H1 (cell line): ENCODE measurements around the gene LGALS1. TPM values are rescaled to one million over a fixed set of nuclear protein-coding genes. Genes with fewer than 3 reads are reported as not detected.

Experiments used
- HDAC2 ChIP-seq, 2 experiments: fragments of 300-600 bp in 1 of 2; sonication (generic) in 1 of 2; IDR thresholded peaks; 2 replicates each; pipeline ENCODE4 v1.6.1; 2011 to 2012; ENCODE audit warnings: low read depth in 2 of 2, low read length in 2 of 2, mild to moderate bottlenecking in 2 of 2, moderate library complexity in 2 of 2, borderline replicate concordance in 1 of 2, inconsistent platforms in 1 of 2
- MAFK ChIP-seq: IDR thresholded peaks from 2 replicates; pipeline ENCODE4 v1.6.1; 2012; ENCODE audit warnings: low read depth, mild to moderate bottlenecking, improper control_type of control experiment, low read length
- TAF1 ChIP-seq: IDR thresholded peaks from 2 replicates; pipeline ENCODE4 v1.6.1; 2011; ENCODE audit warnings: mild to moderate bottlenecking, low read depth, low read length
- TEAD4 ChIP-seq: IDR thresholded peaks from 2 replicates; pipeline ENCODE4 v1.6.1; 2012; ENCODE audit warnings: low read depth, low read length, inconsistent platforms, mixed read lengths
- polyA plus RNA-seq, 7 experiments: library from polyadenylated mRNA; depleted of rRNA in 3 of 7; stranded (reverse) in 5 of 7; unstranded in 2 of 7; fragments of >200 nt in 5 of 7; fragments of 200-250 nt in 2 of 7; gene quantifications; 1 replicate in 5 of 7; 2 replicates in 1 of 7; 4 replicates in 1 of 7; pipeline versions ENCODE4 v1.2.1 to v1.2.3, GENCODE V29; 2011 to 2013; ENCODE audit warnings: missing spikeins in 2 of 7, mixed read lengths in 2 of 7
- total RNA-seq: library from RNA; stranded (reverse); fragmentation: NEBNext Ultra II Directional; extraction: Animal tissue kit (Norgen Biotek cat#: 25700); gene quantifications from 2 replicates; pipeline ENCODE4 v1.2.1, GENCODE V29; 2021
- TF ChIP-seq, protein P1 (sequence below), 3 experiments: IDR thresholded peaks; 1 replicate in 2 of 3; 2 replicates in 1 of 3; pipeline versions ENCODE4 v1.5.1 to v1.6.1; 2011; ENCODE audit warnings: low read length in 3 of 3, mild to moderate bottlenecking in 3 of 3, inconsistent platforms in 2 of 3, low read depth in 1 of 3, moderate library complexity in 1 of 3; ENCODE audit not compliant: insufficient read depth in 1 of 3; ENCODE audit errors: control extremely low read depth in 1 of 3

The LGALS1 gene
- total and polyA plus RNA-seq, 2 of the 8 experiments (the other 6 are each of a cell fraction or from before 2014, with no cell fraction given): 12.0 to 92.4 TPM

DNA sequence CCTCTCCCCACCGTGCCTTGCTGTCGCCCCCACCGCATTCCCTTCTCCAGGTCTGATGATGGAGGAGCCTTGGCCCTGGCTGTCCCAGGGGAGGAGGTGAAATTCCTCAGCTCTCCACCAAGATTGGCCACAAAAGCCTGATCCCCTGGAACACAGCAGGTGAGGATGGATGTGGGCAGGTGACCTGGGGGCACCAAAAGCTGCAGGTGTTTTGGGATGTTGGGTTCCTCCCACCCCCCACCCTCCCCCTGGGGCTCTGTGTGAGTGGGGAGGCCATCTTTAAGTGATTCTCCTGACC lies 22.1 kb downstream of the LGALS1 start (continued):
- no peak for TF ChIP-seq MAFK
- TF ChIP-seq, protein P1, sequence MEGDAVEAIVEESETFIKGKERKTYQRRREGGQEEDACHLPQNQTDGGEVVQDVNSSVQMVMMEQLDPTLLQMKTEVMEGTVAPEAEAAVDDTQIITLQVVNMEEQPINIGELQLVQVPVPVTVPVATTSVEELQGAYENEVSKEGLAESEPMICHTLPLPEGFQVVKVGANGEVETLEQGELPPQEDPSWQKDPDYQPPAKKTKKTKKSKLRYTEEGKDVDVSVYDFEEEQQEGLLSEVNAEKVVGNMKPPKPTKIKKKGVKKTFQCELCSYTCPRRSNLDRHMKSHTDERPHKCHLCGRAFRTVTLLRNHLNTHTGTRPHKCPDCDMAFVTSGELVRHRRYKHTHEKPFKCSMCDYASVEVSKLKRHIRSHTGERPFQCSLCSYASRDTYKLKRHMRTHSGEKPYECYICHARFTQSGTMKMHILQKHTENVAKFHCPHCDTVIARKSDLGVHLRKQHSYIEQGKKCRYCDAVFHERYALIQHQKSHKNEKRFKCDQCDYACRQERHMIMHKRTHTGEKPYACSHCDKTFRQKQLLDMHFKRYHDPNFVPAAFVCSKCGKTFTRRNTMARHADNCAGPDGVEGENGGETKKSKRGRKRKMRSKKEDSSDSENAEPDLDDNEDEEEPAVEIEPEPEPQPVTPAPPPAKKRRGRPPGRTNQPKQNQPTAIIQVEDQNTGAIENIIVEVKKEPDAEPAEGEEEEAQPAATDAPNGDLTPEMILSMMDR (IDR thresholded peaks at IDR 0.05; ENCODE audit: control extremely low read depth in 1 of 3, insufficient read depth in 1 of 3, low read depth in 1 of 3, low read length in 3 of 3): peak in 1 of 3 experiments; percentile 5; a peak in 1 of 4 replicates
- 0 out of 4 replicates have a peak, but pooled peaks of 1 of the 2 experiments have one; percentile 36 for TF ChIP-seq HDAC2 (IDR thresholded peaks at IDR 0.05; ENCODE audit: borderline replicate concordance in 1 of 2, low read depth in 2 of 2, low read length in 2 of 2)
- TF ChIP-seq TEAD4: 0 out of 2 replicates have a peak, but pooled peaks have one; percentile 3
- TF ChIP-seq TAF1: no peak
- TF ChIP-seq, all 59 proteins: peak for 6
